Endodermal cell (in vitro differentiated cells): Measurements from ENCODE around the gene TBL1XR1. TPM values are rescaled to one million over a fixed set of nuclear protein-coding genes. Genes with fewer than 3 reads are reported as not detected.

ENCODE experiments used
- DNase-seq: peaks from one replicate; pipeline ENCODE4 v3.0.0-alpha.2; 2017
- H3K27ac ChIP-seq: 2 replicates; pipeline ENCODE4 v1.5.1; 2013; ENCODE audit warnings: mild to moderate bottlenecking, low read depth, low read length, moderate library complexity
- H3K27me3 ChIP-seq: 2 replicates; pipeline ENCODE4 v1.6.1; 2013; ENCODE audit warnings: mild to moderate bottlenecking, low read length, moderate library complexity; ENCODE audit not compliant: insufficient read depth, control insufficient read depth, poor library complexity, severe bottlenecking
- H3K36me3 ChIP-seq: 2 replicates; pipeline ENCODE4 v1.7.0; 2013; ENCODE audit warnings: mild to moderate bottlenecking, low read length, moderate library complexity; ENCODE audit not compliant: control insufficient read depth, insufficient read depth
- H3K4me1 ChIP-seq: one replicate; pipeline ENCODE4 v1.7.0; 2013; ENCODE audit warnings: low read length; ENCODE audit not compliant: control insufficient read depth, insufficient read depth
- H3K4me3 ChIP-seq: 2 replicates; pipeline ENCODE4 v1.5.1; 2013; ENCODE audit warnings: mild to moderate bottlenecking, low read length, moderate library complexity
- H3K9ac ChIP-seq: 2 replicates; pipeline ENCODE4 v1.6.1; 2013; ENCODE audit warnings: mild to moderate bottlenecking, low read length, moderate library complexity; ENCODE audit not compliant: poor library complexity, severe bottlenecking; ENCODE audit errors: extremely low read depth
- H3K9me3 ChIP-seq: 2 replicates; pipeline ENCODE4 v1.6.1; 2013; ENCODE audit warnings: mild to moderate bottlenecking, low read length, moderate library complexity; ENCODE audit not compliant: control insufficient read depth
- H3K27ac Mint-ChIP-seq: 2 replicates; pipeline ENCODE4 v1.8.0; 2020; ENCODE audit warnings: mixed read lengths
- H3K27me3 Mint-ChIP-seq: 2 replicates; pipeline ENCODE4 v1.8.0; 2021; ENCODE audit warnings: mild to moderate bottlenecking, mixed read lengths; ENCODE audit not compliant: insufficient read depth
- H3K36me3 Mint-ChIP-seq: 2 replicates; pipeline ENCODE4 v1.8.0; 2020; ENCODE audit warnings: low read depth, mixed read lengths
- H3K4me1 Mint-ChIP-seq: 2 replicates; pipeline ENCODE4 v1.8.0; 2020; ENCODE audit warnings: mixed read lengths
- H3K4me3 Mint-ChIP-seq: 2 replicates; pipeline ENCODE4 v1.8.0; 2020; ENCODE audit warnings: mild to moderate bottlenecking, moderate library complexity, mixed read lengths
- H3K9me3 Mint-ChIP-seq: 2 replicates; pipeline ENCODE4 v1.8.0; 2020; ENCODE audit warnings: mild to moderate bottlenecking, mixed read lengths
- WGBS, 2 experiments: methylation state at CpG; one replicate each; pipeline versions ENCODE4 v1.1.5 to v1.1.7; 2013; ENCODE audit warnings: missing lambda C conversion rate in 2 of 2, mixed read lengths in 1 of 2; ENCODE audit not compliant: insufficient coverage in 1 of 2, insufficient read length in 1 of 2; 5-methylcytosine and 5-hydroxymethylcytosine counted together
- total RNA-seq, 2 donors: library from RNA; stranded (reverse); fragmentation: NEBNext Ultra II Directional in 1 of 2; extraction: Animal tissue kit (Norgen Biotek cat#: 25700) in 1 of 2; gene quantifications; 2 replicates in 1 of 2; 3 replicates in 1 of 2; pipeline ENCODE4 v1.2.1, GENCODE V29; 2021
- TF ChIP-seq, protein P1 (sequence below): fragments of 200-600 bp; sonication (generic); conservative IDR thresholded peaks from 2 replicates; pipeline ENCODE4 v1.5.0; 2021; ENCODE audit warnings: antibody characterized with exemption, mild to moderate bottlenecking

Gene TBL1XR1
- total RNA-seq, 2 donors from 2014 or later = 235 to 273 TPM

DNA sequence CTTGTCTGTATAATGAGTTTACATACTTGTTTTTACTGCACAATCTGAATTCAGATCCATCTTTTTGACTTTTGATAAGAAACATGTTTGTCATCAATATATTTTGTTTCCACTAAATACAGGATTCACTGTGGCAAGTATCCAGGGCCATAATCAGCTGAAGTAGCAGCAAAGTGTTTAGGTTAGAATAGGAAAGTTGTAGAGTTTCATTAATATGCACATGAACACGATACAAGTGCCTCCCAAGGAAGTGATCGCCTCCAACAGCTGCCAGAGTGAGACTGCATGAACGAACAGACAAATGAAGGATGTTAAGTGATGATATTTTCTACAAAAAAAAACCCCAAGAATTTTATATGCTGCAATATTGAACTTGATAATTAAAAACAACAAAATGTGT is 204.3 kb downstream of the TBL1XR1 start:
- no peaks in the 10 kb centered on the region for H3K27me3 ChIP-seq
- H3K27ac ChIP-seq = no peak overlapping the region
- no peaks in the 10 kb centered on the region for H3K36me3 ChIP-seq
- no peak overlapping the region for H3K4me3 Mint-ChIP-seq
- TF ChIP-seq, protein P1, sequence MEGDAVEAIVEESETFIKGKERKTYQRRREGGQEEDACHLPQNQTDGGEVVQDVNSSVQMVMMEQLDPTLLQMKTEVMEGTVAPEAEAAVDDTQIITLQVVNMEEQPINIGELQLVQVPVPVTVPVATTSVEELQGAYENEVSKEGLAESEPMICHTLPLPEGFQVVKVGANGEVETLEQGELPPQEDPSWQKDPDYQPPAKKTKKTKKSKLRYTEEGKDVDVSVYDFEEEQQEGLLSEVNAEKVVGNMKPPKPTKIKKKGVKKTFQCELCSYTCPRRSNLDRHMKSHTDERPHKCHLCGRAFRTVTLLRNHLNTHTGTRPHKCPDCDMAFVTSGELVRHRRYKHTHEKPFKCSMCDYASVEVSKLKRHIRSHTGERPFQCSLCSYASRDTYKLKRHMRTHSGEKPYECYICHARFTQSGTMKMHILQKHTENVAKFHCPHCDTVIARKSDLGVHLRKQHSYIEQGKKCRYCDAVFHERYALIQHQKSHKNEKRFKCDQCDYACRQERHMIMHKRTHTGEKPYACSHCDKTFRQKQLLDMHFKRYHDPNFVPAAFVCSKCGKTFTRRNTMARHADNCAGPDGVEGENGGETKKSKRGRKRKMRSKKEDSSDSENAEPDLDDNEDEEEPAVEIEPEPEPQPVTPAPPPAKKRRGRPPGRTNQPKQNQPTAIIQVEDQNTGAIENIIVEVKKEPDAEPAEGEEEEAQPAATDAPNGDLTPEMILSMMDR = no peak
- DNase-seq = no peak
- H3K9me3 ChIP-seq = peaks cover 12% of the 10 kb centered on the region
- no peak overlapping the region for H3K27ac Mint-ChIP-seq
- H3K4me1 ChIP-seq = peaks cover 9% of the 10 kb centered on the region
- H3K9ac ChIP-seq = no peak overlapping the region
- H3K4me3 ChIP-seq = no peak overlapping the region
- WGBS, 2 experiments = 90 to 100% methylated on average over 1 to 3 of the region's 3 CpGs
- H3K4me1 Mint-ChIP-seq = peaks cover 8% of the 10 kb centered on the region
- peaks cover 9% of the 10 kb centered on the region for H3K9me3 Mint-ChIP-seq
- H3K27me3 Mint-ChIP-seq = no peaks in the 10 kb centered on the region
- peaks cover 2% of the 10 kb centered on the region for H3K36me3 Mint-ChIP-seq

GRCh38 chr3:176992565-176992964 is 204.7 kb downstream of the TBL1XR1 start:
- no peaks in the 10 kb centered on the region for H3K36me3 ChIP-seq
- H3K4me3 ChIP-seq = no peak overlapping the region
- H3K4me3 Mint-ChIP-seq = no peak overlapping the region
- no peak overlapping the region for H3K27ac ChIP-seq
- H3K27me3 ChIP-seq = no peaks in the 10 kb centered on the region
- peaks cover 9% of the 10 kb centered on the region for H3K4me1 ChIP-seq
- 94 to 96% methylated on average over 8 to 11 of the region's 11 CpGs for WGBS, 2 experiments
- H3K27ac Mint-ChIP-seq = no peak overlapping the region
- TF ChIP-seq, protein P1 = no peak
- H3K9me3 Mint-ChIP-seq = peaks cover 9% of the 10 kb centered on the region
- H3K4me1 Mint-ChIP-seq = peaks cover 8% of the 10 kb centered on the region
- H3K36me3 Mint-ChIP-seq = peaks cover 2% of the 10 kb centered on the region
- DNase-seq = no peak
- H3K9ac ChIP-seq = no peak overlapping the region
- H3K9me3 ChIP-seq = peaks cover 12% of the 10 kb centered on the region
- H3K27me3 Mint-ChIP-seq = no peaks in the 10 kb centered on the region

GRCh38 chr3:176988795-176989194 is 208.5 kb downstream of the TBL1XR1 start:
- Mint-ChIP-seq H3K4me1 (peaks cover 4% of the 10 kb centered on the region), H3K27ac (no peak overlapping the region), H3K9me3 (peaks cover 9% of the 10 kb centered on the region), H3K27me3 (no peaks in the 10 kb centered on the region), H3K4me3 (no peak overlapping the region), H3K36me3 (peaks cover 2% of the 10 kb centered on the region)
- TF ChIP-seq, protein P1 = no peak
- Histone ChIP-seq H3K27me3 (no peaks in the 10 kb centered on the region), H3K36me3 (no peaks in the 10 kb centered on the region), H3K4me1 (peaks cover 6% of the 10 kb centered on the region), H3K4me3 (no peak overlapping the region), H3K9me3 (peaks cover 12% of the 10 kb centered on the region), H3K9ac (no peak overlapping the region), H3K27ac (no peak overlapping the region)
- DNase-seq = no peak
- WGBS, 2 experiments = 80 to 83% methylated on average over 3 of the region's 3 CpGs
